AG09319 (cell line): Measurements from ENCODE around the gene RNF38.

Source experiments
- DNase-seq: peaks from one replicate; pipeline ENCODE4 v3.0.0-alpha.2; 2010; ENCODE audit warnings: low read depth; ENCODE audit errors: extremely low read depth
- CTCF ChIP-seq: IDR thresholded peaks from 2 replicates; pipeline ENCODE4 v1.5.1; 2011; ENCODE audit warnings: low read depth, mild to moderate bottlenecking, inconsistent platforms, low read length, moderate library complexity

The RNF38 gene

DNA sequence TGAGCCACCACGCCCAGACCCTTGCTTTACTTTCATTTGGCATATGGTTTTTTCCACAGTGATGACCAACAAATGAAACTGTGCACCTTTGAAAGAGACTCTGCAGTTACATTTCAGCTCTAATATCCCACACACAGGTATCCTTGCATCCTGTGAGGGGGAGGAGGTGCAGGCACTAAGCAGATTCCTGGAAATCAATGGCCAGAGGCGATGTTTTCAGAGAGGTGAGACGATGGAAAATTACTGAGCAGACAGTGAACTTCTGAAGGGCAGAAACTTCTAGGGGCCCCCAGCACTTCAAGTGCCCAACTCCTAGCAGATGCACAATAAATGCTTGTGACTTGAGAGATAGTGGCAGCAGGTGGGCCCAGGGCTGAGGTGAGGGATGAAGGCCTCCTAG lies 112.0 kb downstream of the RNF38 start:
- DNase-seq, result no peak
- TF ChIP-seq CTCF, result no peak
